AG04450 (cell line): ENCODE results near the gene RFFL. TPM values are rescaled to one million over a fixed set of nuclear protein-coding genes. Genes with fewer than 3 reads are reported as not detected.

Source experiments
- CTCF ChIA-PET: fragments of 300-600, 350-600 bp; formaldehyde crosslinking; extraction: SDS; loops from one replicate; lab custom pipeline; 2022; ENCODE audit warnings: antibody characterized with exemption, inconsistent platforms; lab: Charles Lee
- POLR2A ChIA-PET: fragments of 350-600 bp; formaldehyde crosslinking; extraction: SDS; loops from one replicate; lab custom pipeline; 2021; ENCODE audit warnings: antibody characterized with exemption, inconsistent platforms; lab: Yijun Ruan, JAX
- DNase-seq: peaks from one replicate; pipeline ENCODE4 v3.0.0-alpha.2; 2011; ENCODE audit warnings: low read depth, low spot score
- H3K27ac ChIP-seq: one replicate; pipeline ENCODE4 v1.5.1; 2012; ENCODE audit warnings: low read depth, low read length, control low read depth
- H3K27me3 ChIP-seq: one replicate; pipeline ENCODE4 v1.6.0; 2012; ENCODE audit warnings: low read length; ENCODE audit not compliant: control insufficient read depth, insufficient read depth
- H3K4me3 ChIP-seq: 2 replicates; pipeline ENCODE4 v1.5.1; 2011; ENCODE audit warnings: mild to moderate bottlenecking, low read depth, low read length, control low read depth
- H3K9me3 ChIP-seq: 2 replicates; pipeline ENCODE4 v1.5.1; 2012; ENCODE audit warnings: low read length; ENCODE audit not compliant: control insufficient read depth, insufficient read depth
- CTCF ChIP-seq: IDR thresholded peaks from 2 replicates; pipeline ENCODE4 v1.5.1; 2011; ENCODE audit warnings: low read depth, low read length, control low read depth, inconsistent platforms
- polyA plus RNA-seq: library from polyadenylated mRNA; depleted of rRNA; stranded (reverse); fragments of >200 nt; gene quantifications from 2 replicates; pipeline ENCODE4 v1.2.3, GENCODE V29; 2011

The RFFL gene
- polyA plus RNA-seq, 1 experiment: 11.0 TPM

- H3K27ac ChIP-seq: no peak overlapping the region
- ChIA-PET CTCF (interaction anchor here (0.7 kb wide), 1 partner anchor 84 kb away, joined by 6 read pairs; no protein-coding TSS in a partner anchor), POLR2A (no interaction called here)
- TF ChIP-seq CTCF: no peak
- H3K4me3 ChIP-seq: no peak overlapping the region
- DNase-seq: no peak
- H3K9me3 ChIP-seq: no peaks in the 10 kb centered on the region
- no peaks in the 10 kb centered on the region for H3K27me3 ChIP-seq
Measured at GRCh38 chr17:35056013-35056412, 7.5 kb downstream of the RFFL start.

- Histone ChIP-seq H3K9me3 (no peaks in the 10 kb centered on the region), H3K27ac (no peak overlapping the region), H3K27me3 (no peaks in the 10 kb centered on the region), H3K4me3 (no peak overlapping the region)
- CTCF ChIA-PET: interaction anchor here (1.3 kb wide), 1 partner anchor 36 kb away, joined by 3 read pairs; no protein-coding TSS in a partner anchor
- POLR2A ChIA-PET: interaction anchor here (0.7 kb wide), 1 partner anchor 30 kb away, joined by 3 read pairs; no protein-coding TSS in a partner anchor
- no peak for DNase-seq
- no peak for TF ChIP-seq CTCF
Measured at GRCh38 chr17:35053204-35053603, 10.3 kb downstream of the RFFL start.

DNA sequence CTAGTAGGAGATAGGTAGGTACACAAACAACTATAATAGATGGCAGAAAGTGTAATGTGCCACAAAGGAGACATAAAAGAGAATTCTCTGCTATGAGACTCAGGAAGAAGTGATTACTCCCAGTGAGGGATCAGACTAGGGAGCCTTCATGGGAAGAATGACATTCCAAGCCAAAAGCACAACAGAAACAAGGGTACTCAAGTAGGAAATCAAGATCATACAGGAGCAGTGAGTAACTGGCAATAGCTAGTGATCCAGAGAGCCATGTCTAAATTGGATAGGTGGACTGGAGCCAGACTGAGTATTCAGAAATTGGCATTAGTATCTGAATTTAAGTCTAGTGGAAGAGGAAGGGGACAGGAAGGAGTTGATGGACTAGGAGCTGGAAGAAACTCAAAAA, 10.7 kb downstream of the RFFL start:
- ChIA-PET POLR2A (interaction anchor here (0.7 kb wide), 1 partner anchor 30 kb away, joined by 3 read pairs; no protein-coding TSS in a partner anchor), CTCF (interaction anchor here (1.3 kb wide), 1 partner anchor 37 kb away, joined by 3 read pairs; no protein-coding TSS in a partner anchor)
- Histone ChIP-seq H3K27ac (no peak overlapping the region), H3K4me3 (no peak overlapping the region), H3K9me3 (no peaks in the 10 kb centered on the region), H3K27me3 (no peaks in the 10 kb centered on the region)
- no peak for DNase-seq
- TF ChIP-seq CTCF: no peak

DNA sequence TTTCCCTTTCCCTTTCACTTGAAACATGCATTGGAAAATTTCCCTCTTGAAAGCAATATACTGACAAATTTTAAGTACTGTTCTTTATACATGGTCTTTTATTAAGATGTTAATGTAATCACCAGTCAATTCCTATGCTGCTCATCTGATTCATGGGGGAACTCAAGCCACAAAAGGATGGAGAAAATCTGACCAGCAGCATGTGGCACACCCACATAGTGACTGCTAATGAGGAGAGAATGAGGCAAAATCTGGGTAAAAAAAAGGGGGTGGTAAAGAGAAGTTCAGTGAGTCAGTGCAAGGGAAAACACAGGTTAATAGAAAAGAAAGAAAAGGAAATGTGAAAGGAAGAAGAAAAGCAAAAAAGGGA, 11.3 kb downstream of the RFFL start:
- Histone ChIP-seq H3K9me3 (no peaks in the 10 kb centered on the region), H3K4me3 (no peak overlapping the region), H3K27me3 (no peaks in the 10 kb centered on the region), H3K27ac (no peak overlapping the region)
- POLR2A ChIA-PET: no interaction called here
- DNase-seq: peak; percentile 24
- CTCF ChIA-PET: no interaction called here
- TF ChIP-seq CTCF: no peak

DNA sequence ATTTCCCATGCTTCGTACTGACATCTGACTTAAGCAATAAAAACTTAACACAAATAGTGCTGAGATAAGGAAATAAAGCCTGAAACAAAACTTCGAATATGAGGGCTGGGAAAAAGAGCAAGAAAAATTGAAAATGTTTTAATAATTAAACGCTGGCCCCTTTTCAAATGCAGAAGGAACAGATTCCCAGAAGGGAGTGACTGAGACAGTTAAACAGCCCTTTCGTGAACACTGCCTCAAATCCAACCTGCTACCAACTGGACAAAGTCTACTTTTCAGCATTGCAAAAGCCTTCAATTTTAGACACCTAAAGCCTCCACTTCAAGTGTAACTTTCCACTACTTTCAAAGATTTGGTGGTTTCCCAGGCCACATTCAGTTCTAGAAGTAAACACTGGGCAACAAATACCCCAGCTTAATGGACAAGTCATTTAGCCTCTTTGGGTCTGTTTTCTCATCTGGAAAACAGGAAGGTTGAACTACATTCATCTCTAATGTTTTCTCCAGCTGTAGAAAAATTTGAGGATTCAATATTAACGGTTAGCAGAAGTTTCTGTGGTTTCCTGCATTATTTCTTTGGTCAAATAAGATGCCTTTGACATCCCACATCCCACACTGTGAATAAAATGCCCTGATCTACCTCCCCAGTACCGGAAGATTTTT, 11.8 kb downstream of the RFFL start:
- ChIA-PET CTCF (interaction anchor here (0.6 to 1.0 kb wide), 2 partner anchors 12 to 33 kb away, joined by 3 to 5 read pairs; no protein-coding TSS in a partner anchor), POLR2A (no interaction called here)
- no peak for TF ChIP-seq CTCF
- Histone ChIP-seq H3K27me3 (no peaks in the 10 kb centered on the region), H3K4me3 (no peak overlapping the region), H3K27ac (peak overlapping the region; percentile 32), H3K9me3 (no peaks in the 10 kb centered on the region)
- DNase-seq: no peak
